GM19328 (cell line): Measurements from ENCODE around the gene NOSTRIN.
"Not testable (repeated sequence)": the region's sequence is repeated elsewhere in the genome, so short reads cannot be mapped to it uniquely, and the experiment has no call there.

Experiments
- ATAC-seq: cut with Tn5 transposase; IDR thresholded peaks from one replicate; pipeline ENCODE4 v1.9.1; 2021; ENCODE audit warnings: mild to moderate bottlenecking, moderate library complexity; ENCODE audit not compliant: unreplicated experiment

Gene NOSTRIN

GRCh38 chr2:168787782-168788376, 14.6 kb upstream of the NOSTRIN start:
- ATAC-seq, result no peak

GRCh38 chr2:168789776-168790175, 12.7 kb upstream of the NOSTRIN start:
- ATAC-seq, result no peak

GRCh38 chr2:168790226-168790902, 12.1 kb upstream of the NOSTRIN start:
- ATAC-seq, result no peak

- not testable (repeated sequence) for ATAC-seq
These were observed 11.3 kb upstream of the NOSTRIN start for GRCh38 chr2:168791140-168791539.

GRCh38 chr2:168793596-168793995, 8.8 kb upstream of the NOSTRIN start:
- no peak for ATAC-seq

GRCh38 chr2:168794968-168795367, 7.5 kb upstream of the NOSTRIN start:
- ATAC-seq, result no peak

- no peak for ATAC-seq
These were observed 6.3 kb upstream of the NOSTRIN start for GRCh38 chr2:168796090-168796577.

- ATAC-seq, result no peak
These were observed 5.7 kb upstream of the NOSTRIN start for GRCh38 chr2:168796583-168797285.

GRCh38 chr2:168797286-168797655, 5.2 kb upstream of the NOSTRIN start:
- ATAC-seq, result no peak

- ATAC-seq, result no peak
These were observed 4.2 kb upstream of the NOSTRIN start for GRCh38 chr2:168798076-168798887.

- ATAC-seq, result no peak
These were observed 3.5 kb upstream of the NOSTRIN start for GRCh38 chr2:168798888-168799410.

GRCh38 chr2:168801471-168801870, 966 bp upstream of the NOSTRIN start:
- no peak for ATAC-seq

- no peak for ATAC-seq
These were observed 655 bp downstream of the NOSTRIN start for GRCh38 chr2:168802859-168803725.

GRCh38 chr2:168804214-168804613, 1.8 kb downstream of the NOSTRIN start:
- no peak for ATAC-seq

- no peak for ATAC-seq
These were observed 3.2 kb downstream of the NOSTRIN start for GRCh38 chr2:168805615-168806014.

GRCh38 chr2:168809537-168809936, 7.1 kb downstream of the NOSTRIN start:
- no peak for ATAC-seq

GRCh38 chr2:168810235-168810634, 7.8 kb downstream of the NOSTRIN start:
- no peak for ATAC-seq

- ATAC-seq, result no peak
These were observed 9.3 kb downstream of the NOSTRIN start for GRCh38 chr2:168811696-168812095.

GRCh38 chr2:168814046-168814445, 11.6 kb downstream of the NOSTRIN start:
- ATAC-seq, result no peak
